ENCODE measurements around the gene SYCP2. TPM values are rescaled to one million over a fixed set of nuclear protein-coding genes. Genes with fewer than 3 reads are reported as not detected.

Gene SYCP2, protein sequence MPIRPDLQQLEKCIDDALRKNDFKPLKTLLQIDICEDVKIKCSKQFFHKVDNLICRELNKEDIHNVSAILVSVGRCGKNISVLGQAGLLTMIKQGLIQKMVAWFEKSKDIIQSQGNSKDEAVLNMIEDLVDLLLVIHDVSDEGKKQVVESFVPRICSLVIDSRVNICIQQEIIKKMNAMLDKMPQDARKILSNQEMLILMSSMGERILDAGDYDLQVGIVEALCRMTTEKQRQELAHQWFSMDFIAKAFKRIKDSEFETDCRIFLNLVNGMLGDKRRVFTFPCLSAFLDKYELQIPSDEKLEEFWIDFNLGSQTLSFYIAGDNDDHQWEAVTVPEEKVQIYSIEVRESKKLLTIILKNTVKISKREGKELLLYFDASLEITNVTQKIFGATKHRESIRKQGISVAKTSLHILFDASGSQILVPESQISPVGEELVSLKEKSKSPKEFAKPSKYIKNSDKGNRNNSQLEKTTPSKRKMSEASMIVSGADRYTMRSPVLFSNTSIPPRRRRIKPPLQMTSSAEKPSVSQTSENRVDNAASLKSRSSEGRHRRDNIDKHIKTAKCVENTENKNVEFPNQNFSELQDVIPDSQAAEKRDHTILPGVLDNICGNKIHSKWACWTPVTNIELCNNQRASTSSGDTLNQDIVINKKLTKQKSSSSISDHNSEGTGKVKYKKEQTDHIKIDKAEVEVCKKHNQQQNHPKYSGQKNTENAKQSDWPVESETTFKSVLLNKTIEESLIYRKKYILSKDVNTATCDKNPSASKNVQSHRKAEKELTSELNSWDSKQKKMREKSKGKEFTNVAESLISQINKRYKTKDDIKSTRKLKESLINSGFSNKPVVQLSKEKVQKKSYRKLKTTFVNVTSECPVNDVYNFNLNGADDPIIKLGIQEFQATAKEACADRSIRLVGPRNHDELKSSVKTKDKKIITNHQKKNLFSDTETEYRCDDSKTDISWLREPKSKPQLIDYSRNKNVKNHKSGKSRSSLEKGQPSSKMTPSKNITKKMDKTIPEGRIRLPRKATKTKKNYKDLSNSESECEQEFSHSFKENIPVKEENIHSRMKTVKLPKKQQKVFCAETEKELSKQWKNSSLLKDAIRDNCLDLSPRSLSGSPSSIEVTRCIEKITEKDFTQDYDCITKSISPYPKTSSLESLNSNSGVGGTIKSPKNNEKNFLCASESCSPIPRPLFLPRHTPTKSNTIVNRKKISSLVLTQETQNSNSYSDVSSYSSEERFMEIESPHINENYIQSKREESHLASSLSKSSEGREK (N-terminal part only)
- 0.11 TPM for polyA plus RNA-seq (2013, experiment 1 of 2)
- polyA plus RNA-seq (2013, experiment 2 of 2), result 0.19 TPM

GRCh38 chr20:59933296-59933848, at the start of gene SYCP2:
Gene SYCP2, minus strand, starts transcription at chr20:59933637. Its CDS starts 11,224 bp downstream, at chr20:59922413.
- peak within 1 kb of the TSS; percentile 92 for H4K8ac ChIP-seq (ENCODE audit: low read length)
- no peak within 1 kb of the TSS for H2BK5ac ChIP-seq (ENCODE audit: low read depth, low read length, poor library complexity, severe bottlenecking)
- H3K9me3 ChIP-seq (ENCODE audit: control insufficient read depth, low read length), result no peaks in the 10 kb centered on the region
- peak within 1 kb of the TSS; percentile 99 for H3K4me2 ChIP-seq (ENCODE audit: low read length, poor library complexity, severe bottlenecking)
- H2BK15ac ChIP-seq (ENCODE audit: low read depth, poor library complexity, severe bottlenecking), result peak within 1 kb of the TSS; percentile 81
- 87% methylated on average over 51 of the region's 65 CpGs for WGBS
- H2AFZ ChIP-seq (ENCODE audit: low read depth, low read length), result peak within 1 kb of the TSS; percentile 46
- no peak within 1 kb of the TSS for H3K23ac ChIP-seq (ENCODE audit: low read length in 2 of 2)
- no peak within 1 kb of the TSS for H2BK12ac ChIP-seq (ENCODE audit: low read length in 2 of 2)
- peaks cover 4 to 10% of the 10 kb centered on the region in 2 experiments for H3K36me3 ChIP-seq (ENCODE audit: control insufficient read depth in 1 of 2, insufficient read depth in 2 of 2, low read depth in 1 of 2, low read length in 2 of 2)
- no peak within 1 kb of the TSS for H2BK120ac ChIP-seq (ENCODE audit: low read depth, low read length)
- DNase-seq, result no peak
- H3K4me3 ChIP-seq (ENCODE audit: insufficient read depth in 1 of 2, low read depth in 1 of 2, low read length in 2 of 2), result peak within 1 kb of the TSS; percentile 66 to 81
- peak within 1 kb of the TSS; percentile 56 for H3K9ac ChIP-seq (ENCODE audit: low read length)
- no peak within 1 kb of the TSS for H3K27ac ChIP-seq (ENCODE audit: low read length, poor library complexity, severe bottlenecking)
- no peaks in the 10 kb centered on the region for H3K27me3 ChIP-seq (ENCODE audit: control insufficient read depth in 1 of 2, insufficient read depth in 1 of 2, low read length in 2 of 2)
- peak within 1 kb of the TSS; percentile 27 for H4K91ac ChIP-seq (ENCODE audit: low read length)
- H3K4ac ChIP-seq (ENCODE audit: low read depth in 1 of 2, low read length in 2 of 2), result no peak within 1 kb of the TSS
- H3K18ac ChIP-seq (ENCODE audit: low read depth in 1 of 2, low read length in 2 of 2), result peak within 1 kb of the TSS; percentile 29 to 68
- no peak within 1 kb of the TSS for H3K14ac ChIP-seq (ENCODE audit: low read length in 2 of 2)
- H3K79me1 ChIP-seq (replicated peaks; ENCODE audit: low read length, poor library complexity, severe bottlenecking), result peaks cover 3% of the 10 kb centered on the region
- no peak within 1 kb of the TSS for H2AK5ac ChIP-seq (ENCODE audit: low read length, severe bottlenecking)
- H3K4me1 ChIP-seq (ENCODE audit: control insufficient read depth, insufficient read depth, low read depth, low read length), result peaks cover 11% of the 10 kb centered on the region

- Histone ChIP-seq H4K91ac (ENCODE audit: low read length) (no peak overlapping the region), H3K36me3 (ENCODE audit: control insufficient read depth in 1 of 2, insufficient read depth in 2 of 2, low read depth in 1 of 2, low read length in 2 of 2) (no peaks in the 10 kb centered on the region), H3K4me1 (ENCODE audit: control insufficient read depth, insufficient read depth, low read depth, low read length) (peaks cover under 1% of the 10 kb centered on the region), H3K18ac (ENCODE audit: low read depth in 1 of 2, low read length in 2 of 2) (no peak overlapping the region), H3K4me3 (ENCODE audit: insufficient read depth in 1 of 2, low read depth in 1 of 2, low read length in 2 of 2) (no peak overlapping the region), H3K4me2 (ENCODE audit: low read length, poor library complexity, severe bottlenecking) (no peak overlapping the region), H3K27ac (ENCODE audit: low read length, poor library complexity, severe bottlenecking) (no peak overlapping the region), H2AFZ (ENCODE audit: low read depth, low read length) (no peak overlapping the region), H3K79me1 (replicated peaks; ENCODE audit: low read length, poor library complexity, severe bottlenecking) (no peaks in the 10 kb centered on the region), H3K4ac (ENCODE audit: low read depth in 1 of 2, low read length in 2 of 2) (no peak overlapping the region), H3K14ac (ENCODE audit: low read length in 2 of 2) (no peak overlapping the region), H4K8ac (ENCODE audit: low read length) (no peak overlapping the region), H3K27me3 (ENCODE audit: control insufficient read depth in 1 of 2, insufficient read depth in 1 of 2, low read length in 2 of 2) (no peaks in the 10 kb centered on the region), H3K9me3 (ENCODE audit: control insufficient read depth, low read length) (no peaks in the 10 kb centered on the region), H2AK5ac (ENCODE audit: low read length, severe bottlenecking) (no peak overlapping the region), H3K23ac (ENCODE audit: low read length in 2 of 2) (no peak overlapping the region), H2BK5ac (ENCODE audit: low read depth, low read length, poor library complexity, severe bottlenecking) (no peak overlapping the region), H2BK120ac (ENCODE audit: low read depth, low read length) (no peak overlapping the region), H3K9ac (ENCODE audit: low read length) (no peak overlapping the region), H2BK15ac (ENCODE audit: low read depth, poor library complexity, severe bottlenecking) (no peak overlapping the region), H2BK12ac (ENCODE audit: low read length in 2 of 2) (no peak overlapping the region)
- WGBS, result 95% methylated on average over 8 of the region's 9 CpGs
- no peak for DNase-seq
These were observed 49.6 kb upstream of the SYCP2 start for GRCh38 chr20:59983076-59983475.

GRCh38 chr20:59977086-59977485, 43.6 kb upstream of the SYCP2 start:
- Histone ChIP-seq H3K4me1 (ENCODE audit: control insufficient read depth, insufficient read depth, low read depth, low read length) (no peaks in the 10 kb centered on the region), H3K4me2 (ENCODE audit: low read length, poor library complexity, severe bottlenecking) (no peak overlapping the region), H3K18ac (ENCODE audit: low read depth in 1 of 2, low read length in 2 of 2) (no peak overlapping the region), H3K9ac (ENCODE audit: low read length) (no peak overlapping the region), H3K27ac (ENCODE audit: low read length, poor library complexity, severe bottlenecking) (no peak overlapping the region), H3K23ac (ENCODE audit: low read length in 2 of 2) (no peak overlapping the region), H3K4me3 (ENCODE audit: insufficient read depth in 1 of 2, low read depth in 1 of 2, low read length in 2 of 2) (no peak overlapping the region), H2BK5ac (ENCODE audit: low read depth, low read length, poor library complexity, severe bottlenecking) (no peak overlapping the region), H2AFZ (ENCODE audit: low read depth, low read length) (no peak overlapping the region), H4K8ac (ENCODE audit: low read length) (no peak overlapping the region), H2BK12ac (ENCODE audit: low read length in 2 of 2) (no peak overlapping the region), H3K36me3 (ENCODE audit: control insufficient read depth in 1 of 2, insufficient read depth in 2 of 2, low read depth in 1 of 2, low read length in 2 of 2) (no peaks in the 10 kb centered on the region), H3K14ac (ENCODE audit: low read length in 2 of 2) (no peak overlapping the region), H3K27me3 (ENCODE audit: control insufficient read depth in 1 of 2, insufficient read depth in 1 of 2, low read length in 2 of 2) (no peaks in the 10 kb centered on the region), H2BK15ac (ENCODE audit: low read depth, poor library complexity, severe bottlenecking) (no peak overlapping the region), H2BK120ac (ENCODE audit: low read depth, low read length) (no peak overlapping the region), H4K91ac (ENCODE audit: low read length) (no peak overlapping the region), H3K79me1 (replicated peaks; ENCODE audit: low read length, poor library complexity, severe bottlenecking) (no peaks in the 10 kb centered on the region), H3K4ac (ENCODE audit: low read depth in 1 of 2, low read length in 2 of 2) (no peak overlapping the region), H2AK5ac (ENCODE audit: low read length, severe bottlenecking) (no peak overlapping the region), H3K9me3 (ENCODE audit: control insufficient read depth, low read length) (no peaks in the 10 kb centered on the region)
- DNase-seq, result no peak
- 79% methylated on average over 8 of the region's 9 CpGs for WGBS

All from mesenchymal stem cell (in vitro differentiated cells and primary cell).